Caco-2 (cell line): ENCODE measurements around the gene TIFAB. TPM values are rescaled to one million over a fixed set of nuclear protein-coding genes. Genes with fewer than 3 reads are reported as not detected.

Experiments
- BruUV-seq: library from RNA; stranded (reverse); fragments of 400-500 nt; replicated peaks from 2 replicates; lab custom pipeline; 2021; lab: Mats Ljungman, UMichigan
- CTCF ChIA-PET: fragments of 300-600 bp; sonication (Branson Sonifier 250); formaldehyde crosslinking; loops from one replicate; lab custom pipeline; 2022; ENCODE audit warnings: antibody characterized with exemption; lab: Charles Lee
- POLR2A ChIA-PET: fragments of 300-600 bp; sonication (Branson Sonifier 250); formaldehyde crosslinking; loops from one replicate; lab custom pipeline; 2022; ENCODE audit warnings: antibody characterized with exemption; lab: Charles Lee
- DNase-seq, 2 experiments: peaks; one replicate each; pipeline versions ENCODE4 v3.0.0 to v3.0.0-alpha.2; 2020 to 2022
- H3K27me3 ChIP-seq: replicated peaks from 2 replicates; pipeline ENCODE4 v1.6.0; 2011; ENCODE audit warnings: low read length; ENCODE audit not compliant: control insufficient read depth, insufficient read depth
- H3K36me3 ChIP-seq: 2 replicates; pipeline ENCODE4 v1.5.1; 2011; ENCODE audit warnings: low read length; ENCODE audit not compliant: control insufficient read depth, insufficient read depth
- H3K4me1 ChIP-seq: fragments of 250-450 bp; sonication (Bioruptor Pico); 2 replicates; pipeline ENCODE4 v1.5.1; 2020; ENCODE audit warnings: mild to moderate bottlenecking
- H3K4me3 ChIP-seq: 2 replicates; pipeline ENCODE4 v1.5.1; 2011; ENCODE audit warnings: low read depth, mild to moderate bottlenecking, control low read depth, low read length
- H3K9me3 ChIP-seq: fragments of 250-450 bp; sonication (Bioruptor Pico); 2 replicates; pipeline ENCODE4 v1.5.1; 2020; ENCODE audit warnings: mild to moderate bottlenecking, moderate library complexity
- H3K27ac Mint-ChIP-seq: one replicate; pipeline ENCODE4 v1.8.0; 2022; ENCODE audit warnings: mixed read lengths; ENCODE audit not compliant: unreplicated experiment
- H3K27me3 Mint-ChIP-seq: one replicate; pipeline ENCODE4 v1.8.0; 2022; ENCODE audit warnings: mixed read lengths; ENCODE audit not compliant: insufficient read depth, unreplicated experiment
- H3K36me3 Mint-ChIP-seq: one replicate; pipeline ENCODE4 v1.8.0; 2022; ENCODE audit warnings: mild to moderate bottlenecking, mixed read lengths; ENCODE audit not compliant: insufficient read depth, unreplicated experiment
- H3K4me1 Mint-ChIP-seq: one replicate; pipeline ENCODE4 v1.8.0; 2022; ENCODE audit warnings: low read depth, mixed read lengths; ENCODE audit not compliant: unreplicated experiment
- H3K4me3 Mint-ChIP-seq: one replicate; pipeline ENCODE4 v1.8.0; 2022; ENCODE audit warnings: mild to moderate bottlenecking, moderate library complexity, mixed read lengths; ENCODE audit not compliant: unreplicated experiment
- H3K9me3 Mint-ChIP-seq: one replicate; pipeline ENCODE4 v1.8.0; 2022; ENCODE audit warnings: mixed read lengths; ENCODE audit not compliant: unreplicated experiment
- CTCF ChIP-seq, 2 experiments: fragments of 200-600 bp in 1 of 2; IDR thresholded peaks; 1 replicate in 1 of 2; 2 replicates in 1 of 2; pipeline versions ENCODE4 v1.5.1 to v1.8.0; 2011 to 2022; ENCODE audit warnings: antibody characterized with exemption in 1 of 2, control low read depth in 1 of 2, inconsistent platforms in 1 of 2, low read depth in 1 of 2, low read length in 1 of 2, mild to moderate bottlenecking in 1 of 2, moderate library complexity in 1 of 2; ENCODE audit not compliant: insufficient read depth in 1 of 2, severe bottlenecking in 1 of 2, unreplicated experiment in 1 of 2
- intact Hi-C: fragments of 100-400 bp; cut with micrococcal nuclease; formaldehyde crosslinking; loops from one replicate; pipeline ENCODE4 v1.10.0; 2022; ENCODE audit not compliant: unreplicated experiment
- total RNA-seq: library from RNA; stranded (reverse); gene quantifications from 2 replicates; pipeline ENCODE4 v1.2.3, GENCODE V29; 2022

TIFAB gene
- total RNA-seq, 1 experiment from 2014 or later, result not detected

- H3K4me3 ChIP-seq, result no peak overlapping the region
- DNase-seq, result no peak
- peaks cover 10% of the 10 kb centered on the region; the same call in 1 of the 2 replicates for H3K9me3 ChIP-seq
- POLR2A ChIA-PET, result interaction anchor here (0.6 kb wide), 1 partner anchor 364 kb away, joined by 5 read pairs; no protein-coding TSS in a partner anchor
- BruUV-seq, result no TSS peak
- no peaks in the 10 kb centered on the region for H3K27me3 ChIP-seq
- CTCF ChIA-PET, result interaction anchor here (0.6 to 1.5 kb wide), 8 partner anchors 10 to 326 kb away, joined by 3 to 5 read pairs (median 4); partner anchors contain the start of gene MACROH2A1
- H3K9me3 Mint-ChIP-seq, result peaks cover 14% of the 10 kb centered on the region
- peaks cover 25% of the 10 kb centered on the region for H3K4me1 ChIP-seq
- no peak overlapping the region for H3K27ac Mint-ChIP-seq
- peaks cover 15% of the 10 kb centered on the region for H3K4me1 Mint-ChIP-seq
- no peaks in the 10 kb centered on the region for H3K36me3 ChIP-seq
- H3K27me3 Mint-ChIP-seq, result no peaks in the 10 kb centered on the region
- no peak overlapping the region for H3K4me3 Mint-ChIP-seq
- peaks cover 5% of the 10 kb centered on the region for H3K36me3 Mint-ChIP-seq
- TF ChIP-seq CTCF (IDR thresholded peaks at IDR 0.05; ENCODE audit: insufficient read depth in 1 of 2, low read depth in 1 of 2, low read length in 1 of 2, severe bottlenecking in 1 of 2, unreplicated experiment in 1 of 2), result no peak
- intact Hi-C loops, result loop anchor here (2.0 to 5.0 kb wide), 2 partner anchors 49 to 83 kb away; no protein-coding TSS in a partner anchor
Measured at GRCh38 chr5:135425641-135426040, 26.5 kb downstream of the TIFAB start.

- no peak for DNase-seq
- peaks cover 8% of the 10 kb centered on the region; the same call in 1 of the 2 replicates for H3K9me3 ChIP-seq
- H3K36me3 ChIP-seq, result no peaks in the 10 kb centered on the region
- H3K27me3 ChIP-seq, result no peaks in the 10 kb centered on the region
- Mint-ChIP-seq H3K27ac (peak overlapping the region; percentile 0), H3K36me3 (peaks cover 5% of the 10 kb centered on the region), H3K4me1 (peaks cover 15% of the 10 kb centered on the region), H3K27me3 (no peaks in the 10 kb centered on the region), H3K4me3 (no peak overlapping the region), H3K9me3 (peaks cover 17% of the 10 kb centered on the region)
- ChIA-PET CTCF (interaction anchor here (1.2 kb wide), 2 partner anchors 10 to 39 kb away, joined by 3 read pairs; no protein-coding TSS in a partner anchor), POLR2A (no interaction called here)
- H3K4me1 ChIP-seq, result peaks cover 25% of the 10 kb centered on the region
- no peak overlapping the region for H3K4me3 ChIP-seq
- intact Hi-C loops, result no loop called here
- no TSS peak for BruUV-seq
- TF ChIP-seq CTCF (IDR thresholded peaks at IDR 0.05; ENCODE audit: insufficient read depth in 1 of 2, low read depth in 1 of 2, low read length in 1 of 2, severe bottlenecking in 1 of 2, unreplicated experiment in 1 of 2), result no peak
Measured at GRCh38 chr5:135423846-135424168, 28.3 kb downstream of the TIFAB start.

DNA sequence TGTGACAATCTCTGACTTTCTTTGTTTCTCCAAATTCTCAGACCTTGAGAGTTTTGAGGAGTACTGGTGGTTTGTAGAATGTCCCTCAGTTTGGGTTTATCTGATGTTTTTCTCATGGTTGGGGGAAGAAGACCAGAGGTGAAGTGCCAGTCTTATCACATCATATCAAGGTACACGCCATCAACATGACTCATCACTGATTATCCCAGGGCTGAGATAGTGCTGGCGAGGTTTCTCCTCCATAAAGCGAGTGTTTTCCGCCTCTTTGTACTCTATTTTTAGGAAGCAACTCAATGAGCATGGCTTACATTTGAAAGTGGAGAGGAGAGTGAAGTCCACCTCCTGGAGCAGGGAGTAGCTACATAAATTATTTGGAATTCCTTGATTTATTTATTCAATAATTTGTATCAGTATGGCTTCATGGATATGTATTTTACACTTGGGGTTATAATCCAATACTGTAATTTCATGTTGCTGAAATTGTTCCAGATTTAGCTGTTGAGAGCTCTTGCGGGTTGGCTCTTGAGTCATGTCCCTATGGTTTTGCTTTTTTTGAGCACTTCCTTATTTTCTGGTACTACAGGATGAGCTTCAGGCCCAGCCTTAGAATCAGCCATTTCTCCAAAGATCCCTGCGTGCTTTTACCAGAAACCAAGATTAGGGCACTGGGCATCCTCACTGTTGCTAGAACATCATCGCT is 28.9 kb downstream of the TIFAB start:
- Histone ChIP-seq H3K4me3 (no peak overlapping the region), H3K4me1 (peaks cover 25% of the 10 kb centered on the region), H3K36me3 (no peaks in the 10 kb centered on the region), H3K9me3 (0 out of 2 replicates have a peak, but pooled peaks cover 3% of the 10 kb centered on the region), H3K27me3 (no peaks in the 10 kb centered on the region)
- no peak for TF ChIP-seq CTCF (IDR thresholded peaks at IDR 0.05; ENCODE audit: insufficient read depth in 1 of 2, low read depth in 1 of 2, low read length in 1 of 2, severe bottlenecking in 1 of 2, unreplicated experiment in 1 of 2)
- peak overlapping the region; percentile 39 for H3K4me3 Mint-ChIP-seq
- H3K9me3 Mint-ChIP-seq, result peaks cover 12% of the 10 kb centered on the region
- peaks cover 5% of the 10 kb centered on the region for H3K36me3 Mint-ChIP-seq
- no TSS peak for BruUV-seq
- no peaks in the 10 kb centered on the region for H3K27me3 Mint-ChIP-seq
- peak overlapping the region; percentile 0 for H3K27ac Mint-ChIP-seq
- DNase-seq, result peak; percentile 42 to 68
- intact Hi-C loops, result no loop called here
- peaks cover 20% of the 10 kb centered on the region for H3K4me1 Mint-ChIP-seq
- ChIA-PET POLR2A (no interaction called here), CTCF (interaction anchor here (1.2 kb wide), 1 partner anchor 39 kb away, joined by 3 read pairs; no protein-coding TSS in a partner anchor)
